ENCODE results near the gene UBE2V1. TPM values are rescaled to one million over a fixed set of nuclear protein-coding genes. Genes with fewer than 3 reads are reported as not detected.

UBE2V1 gene
- total and polyA plus RNA-seq, 2 donors (not counting 3 experiments of a cell fraction or from before 2014, with no cell fraction given), result 145 to 156 TPM

DNA sequence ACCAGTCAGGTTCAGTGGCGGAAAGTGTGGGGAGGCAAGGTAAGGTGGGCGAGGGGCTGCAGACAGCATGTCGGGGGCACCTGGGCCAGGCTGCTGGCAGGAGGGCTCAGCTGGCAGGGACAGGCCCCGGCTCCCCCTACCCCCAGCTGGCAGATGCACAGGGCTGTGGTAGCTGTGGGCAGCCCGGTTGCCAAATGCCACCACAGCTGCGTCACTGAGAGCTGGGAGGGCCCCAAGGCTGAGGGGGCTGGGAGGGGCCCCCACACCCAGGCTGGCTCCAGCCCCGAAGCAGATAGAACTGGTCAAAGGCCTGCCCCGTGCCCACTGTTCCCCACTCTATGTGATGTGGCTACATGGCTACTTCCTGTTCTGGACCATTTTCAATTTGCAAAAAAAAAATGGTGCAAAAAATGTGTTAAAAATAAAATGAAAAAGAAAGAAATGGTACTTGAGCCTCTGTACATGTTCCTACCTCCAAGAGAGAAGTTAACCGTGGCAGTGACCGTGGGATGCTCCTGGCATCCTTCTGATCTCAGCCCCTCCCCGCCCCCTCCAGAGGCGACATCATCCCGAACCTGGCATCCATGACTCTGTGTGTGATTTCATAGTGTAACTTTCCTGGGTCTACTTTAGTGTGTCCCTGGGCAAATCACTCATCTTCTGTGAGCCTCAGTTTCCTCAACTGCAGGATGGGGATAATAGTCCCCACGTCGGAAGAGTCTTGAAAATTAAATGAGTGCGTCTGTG lies 64.4 kb downstream of the UBE2V1 start:
- peaks cover 26% of the 10 kb centered on the region for H3K4me1 ChIP-seq (ENCODE audit: control insufficient read depth, extremely low read depth, insufficient read depth, low read length)
- no peak overlapping the region for H3K4me3 ChIP-seq (replicated peaks in 1 of 3; ENCODE audit: insufficient read depth in 1 of 3, low read depth in 1 of 3, low read length in 3 of 3)

More for the DNA sequence above, 64.4 kb downstream of the UBE2V1 start:
- dilution Hi-C loops (cut with MboI; ENCODE audit: extremely low pct_ligation_motif_present, low sequenced_read_pairs) (no loop called here), intact Hi-C loops (cut with micrococcal nuclease) (no loop called here)
- FAIRE-seq (no peak), DNase-seq (ENCODE audit: low read depth, low spot score) (no peak)
- peak overlapping the region; percentile 96 for H3K27ac ChIP-seq (ENCODE audit: insufficient read depth, low read depth, low read length)
- H3K9me3 ChIP-seq (replicated peaks; ENCODE audit: control insufficient read depth, insufficient read depth, low read length), result no peaks in the 10 kb centered on the region
- H3K4me2 ChIP-seq (ENCODE audit: insufficient read depth, low read length), result no peak overlapping the region
- H3K27me3 ChIP-seq (ENCODE audit: control insufficient read depth in 2 of 2, insufficient read depth in 2 of 2, low read length in 2 of 2), result no peaks in the 10 kb centered on the region
- TF ChIP-seq GATA2 (IDR thresholded peaks at IDR 0.05; ENCODE audit: insufficient read depth, insufficient read length, low read depth, low read length) (no peak), EZH2 (IDR thresholded peaks at IDR 0.05; ENCODE audit: borderline replicate concordance, low read depth, low read length, severe bottlenecking) (no peak), FOS (IDR thresholded peaks at IDR 0.05; ENCODE audit: borderline replicate concordance, insufficient read depth, low read length) (no peak), MAX (IDR thresholded peaks at IDR 0.05; ENCODE audit: insufficient read depth, insufficient read length) (no peak), CTCF (IDR thresholded peaks at IDR 0.05; ENCODE audit: extremely low read depth in 1 of 2, insufficient read depth in 1 of 2, low read depth in 1 of 2, low read length in 2 of 2) (no peak), POLR2AphosphoS5 (IDR thresholded peaks at IDR 0.05; ENCODE audit: insufficient read depth, low read depth, low read length) (no peak)
- no peak overlapping the region for H2AFZ ChIP-seq (ENCODE audit: low read depth, low read length)
- POLR2A ChIA-PET, result no interaction called here
- CTCF ChIA-PET, result interaction anchor here (1.2 to 2.6 kb wide), 3 partner anchors 23 to 70 kb away, joined by 4 to 16 read pairs (median 8); no protein-coding TSS in a partner anchor
- BruUV-seq (replicated peaks), result no TSS peak
- H3K9ac ChIP-seq (replicated peaks; ENCODE audit: extremely low read depth, insufficient read depth, low read length), result no peak overlapping the region
- H3K79me2 ChIP-seq (ENCODE audit: control insufficient read depth, insufficient read depth, low read length), result no peaks in the 10 kb centered on the region
- H3K36me3 ChIP-seq (ENCODE audit: control insufficient read depth in 2 of 2, extremely low read depth in 1 of 2, insufficient read depth in 2 of 2, low read length in 2 of 2), result no peaks in the 10 kb centered on the region
- no peaks in the 10 kb centered on the region for H4K20me1 ChIP-seq (replicated peaks; ENCODE audit: control insufficient read depth, extremely low read depth, insufficient read depth, low read length)
- no peaks in the 10 kb centered on the region for H3K9me1 ChIP-seq (replicated peaks; ENCODE audit: control insufficient read depth, extremely low read depth, insufficient read depth, low read length)

All from endothelial cell of umbilical vein (primary cell).